Middle frontal gyrus (tissue), 1 donor: ENCODE measurements around the gene CDH1.
"Not testable (repeated sequence)": the region's sequence is repeated elsewhere in the genome, so short reads cannot be mapped to it uniquely, and the experiment has no call there.

Experiments
- DNase-seq: peaks from one replicate; pipeline ENCODE4 v3.0.0-alpha.2; 2015; ENCODE audit warnings: low spot score; ENCODE audit errors: extremely low spot score

Gene CDH1

GRCh38 chr16:68787419-68787807, 50.3 kb downstream of the CDH1 start:
- DNase-seq, result not testable (repeated sequence)

GRCh38 chr16:68790130-68790761, 53.2 kb downstream of the CDH1 start:
- DNase-seq, result no peak

- DNase-seq, result no peak
Measured at GRCh38 chr16:68790944-68791343, 53.9 kb downstream of the CDH1 start.

- no peak for DNase-seq
Measured at GRCh38 chr16:68792465-68793324, 55.6 kb downstream of the CDH1 start.

- no peak for DNase-seq
Measured at GRCh38 chr16:68793401-68793857, 56.3 kb downstream of the CDH1 start.

- DNase-seq, result no peak
Measured at GRCh38 chr16:68798398-68798797, 61.3 kb downstream of the CDH1 start.

- peak; percentile 64 for DNase-seq
Measured at GRCh38 chr16:68800257-68800875, 63.3 kb downstream of the CDH1 start.

- DNase-seq, result no peak
Measured at GRCh38 chr16:68802190-68802589, 65.1 kb downstream of the CDH1 start.

- no peak for DNase-seq
Measured at GRCh38 chr16:68806422-68806821, 69.3 kb downstream of the CDH1 start.

- DNase-seq, result no peak
Measured at GRCh38 chr16:68806981-68807380, 69.9 kb downstream of the CDH1 start.

- no peak for DNase-seq
Measured at GRCh38 chr16:68814516-68814915, 77.4 kb downstream of the CDH1 start.

GRCh38 chr16:68823401-68824135, 86.5 kb downstream of the CDH1 start:
- DNase-seq, result no peak

- DNase-seq, result no peak
Measured at GRCh38 chr16:68825427-68825826, 88.3 kb downstream of the CDH1 start.

GRCh38 chr16:68826652-68827051, 89.6 kb downstream of the CDH1 start:
- no peak for DNase-seq

GRCh38 chr16:68833251-68833650, 96.2 kb downstream of the CDH1 start:
- no peak for DNase-seq

- no peak for DNase-seq
Measured at GRCh38 chr16:68834550-68834949, 97.5 kb downstream of the CDH1 start.

- DNase-seq, result no peak
Measured at GRCh38 chr16:68835970-68836369, 98.9 kb downstream of the CDH1 start.

- no peak for DNase-seq
Measured at GRCh38 chr16:68839831-68840230, 102.7 kb downstream of the CDH1 start.

- not testable (repeated sequence) for DNase-seq
Measured at GRCh38 chr16:68842964-68843481, 105.9 kb downstream of the CDH1 start.

- peak; percentile 58 for DNase-seq
Measured at GRCh38 chr16:68843482-68844210, 106.6 kb downstream of the CDH1 start, which contains the start of gene TANGO6. Gene TANGO6, plus strand, starts transcription at chr16:68843531. Its CDS starts 87 bp downstream, at chr16:68843618.

GRCh38 chr16:68844211-68844564, 107.1 kb downstream of the CDH1 start:
- no peak for DNase-seq
